ENCODE measurements around the gene GATC.
"Not testable (repeated sequence)": the region's sequence is repeated elsewhere in the genome, so short reads cannot be mapped to it uniquely, and the experiment has no call there.

DNA sequence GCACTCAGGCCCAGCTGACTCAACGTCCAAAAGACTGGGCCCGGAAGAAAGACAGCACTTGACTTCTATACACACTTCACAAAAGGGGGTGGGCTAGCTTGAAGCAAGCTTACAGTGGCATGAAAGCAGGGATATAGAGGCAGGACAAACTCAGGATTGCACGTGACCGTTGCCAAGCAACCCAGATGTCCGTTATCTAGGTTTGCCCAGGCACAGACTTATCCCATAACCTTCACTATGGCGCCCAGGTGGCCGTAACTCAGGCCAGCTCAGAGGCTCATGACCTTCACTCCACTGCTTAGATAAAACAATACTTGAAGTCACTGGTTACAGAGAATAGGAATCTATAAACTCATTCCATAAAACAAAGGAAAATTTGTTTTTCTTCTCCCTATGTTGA is 41.3 kb downstream of the GATC start:
- TF ChIP-seq POLR2A (IDR thresholded peaks at IDR 0.05; ENCODE audit: low read depth, low read length); SMC3 (IDR thresholded peaks at IDR 0.05; ENCODE audit: low read depth, low read length); MAFK (IDR thresholded peaks at IDR 0.05; ENCODE audit: low read depth, low read length); BHLHE40 (IDR thresholded peaks at IDR 0.05; ENCODE audit: low read depth, low read length); MAZ (IDR thresholded peaks at IDR 0.05; ENCODE audit: borderline replicate concordance, low read depth, low read length); RCOR1 (IDR thresholded peaks at IDR 0.05; ENCODE audit: insufficient replicate concordance, low read length); RAD21 (IDR thresholded peaks at IDR 0.05; ENCODE audit: low read length): not testable (repeated sequence)
- TF ChIP-seq, protein P1, sequence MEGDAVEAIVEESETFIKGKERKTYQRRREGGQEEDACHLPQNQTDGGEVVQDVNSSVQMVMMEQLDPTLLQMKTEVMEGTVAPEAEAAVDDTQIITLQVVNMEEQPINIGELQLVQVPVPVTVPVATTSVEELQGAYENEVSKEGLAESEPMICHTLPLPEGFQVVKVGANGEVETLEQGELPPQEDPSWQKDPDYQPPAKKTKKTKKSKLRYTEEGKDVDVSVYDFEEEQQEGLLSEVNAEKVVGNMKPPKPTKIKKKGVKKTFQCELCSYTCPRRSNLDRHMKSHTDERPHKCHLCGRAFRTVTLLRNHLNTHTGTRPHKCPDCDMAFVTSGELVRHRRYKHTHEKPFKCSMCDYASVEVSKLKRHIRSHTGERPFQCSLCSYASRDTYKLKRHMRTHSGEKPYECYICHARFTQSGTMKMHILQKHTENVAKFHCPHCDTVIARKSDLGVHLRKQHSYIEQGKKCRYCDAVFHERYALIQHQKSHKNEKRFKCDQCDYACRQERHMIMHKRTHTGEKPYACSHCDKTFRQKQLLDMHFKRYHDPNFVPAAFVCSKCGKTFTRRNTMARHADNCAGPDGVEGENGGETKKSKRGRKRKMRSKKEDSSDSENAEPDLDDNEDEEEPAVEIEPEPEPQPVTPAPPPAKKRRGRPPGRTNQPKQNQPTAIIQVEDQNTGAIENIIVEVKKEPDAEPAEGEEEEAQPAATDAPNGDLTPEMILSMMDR (conservative IDR thresholded peaks at IDR 0.05; ENCODE audit: low read depth, low read length): not testable (repeated sequence)
